Activated T-cell treated with anti-CD3 and anti-CD28 coated beads for 24 hours (primary cell): ENCODE measurements around the gene ABHD16A.

Experiments
- DNase-seq: peaks from one replicate; pipeline ENCODE4 v3.0.0-alpha.2; 2020; ENCODE audit warnings: low read depth

ABHD16A gene

DNA sequence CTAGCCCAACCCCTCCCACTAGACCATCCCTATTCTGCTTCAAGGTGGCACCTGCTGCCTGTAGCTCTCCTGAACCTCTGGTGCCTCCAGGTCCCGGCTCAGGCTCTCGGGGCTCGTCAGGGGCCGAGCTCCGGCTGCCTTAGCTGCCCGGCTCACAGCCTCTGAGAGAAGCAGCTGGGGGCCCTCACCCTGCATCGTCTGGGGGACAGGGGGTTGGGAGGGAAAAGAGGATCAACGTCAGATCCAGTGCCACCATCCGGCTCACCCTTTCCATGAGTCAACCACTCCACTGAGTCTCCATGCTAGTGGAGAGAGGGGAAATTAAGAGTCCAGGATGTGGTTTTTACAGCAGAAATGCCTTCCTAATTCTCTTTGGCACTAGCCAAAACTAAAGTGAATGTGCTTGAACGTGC, 63.7 kb downstream of the ABHD16A start:
- DNase-seq: no peak

DNA sequence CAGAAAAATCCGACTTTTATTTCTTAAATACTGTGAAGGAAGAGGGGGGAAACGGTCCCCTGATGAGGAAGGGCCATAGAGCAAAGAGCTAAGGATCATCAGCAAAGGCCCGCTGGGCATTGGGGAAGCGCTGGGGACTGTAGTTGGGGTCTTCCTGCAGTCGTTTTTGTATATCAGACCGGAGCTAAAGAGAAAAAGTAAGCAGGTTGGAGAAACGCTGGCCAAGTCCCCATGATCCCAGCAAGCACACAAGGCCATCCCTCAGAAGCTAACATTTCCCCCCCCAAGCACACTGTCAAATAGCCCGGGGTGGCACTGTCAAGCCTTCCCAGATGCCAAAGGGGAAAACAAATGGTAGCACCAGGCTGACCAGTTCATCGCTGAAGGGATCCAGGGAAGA, 64.1 kb downstream of the ABHD16A start:
- DNase-seq: no peak
